ENCODE measurements around the gene FHOD1. TPM values are rescaled to one million over a fixed set of nuclear protein-coding genes. Genes with fewer than 3 reads are reported as not detected.

Gene FHOD1
- polyA plus RNA-seq, 1 of the 3 experiments (the other 2 are of a cell fraction): 70.9 TPM

DNA sequence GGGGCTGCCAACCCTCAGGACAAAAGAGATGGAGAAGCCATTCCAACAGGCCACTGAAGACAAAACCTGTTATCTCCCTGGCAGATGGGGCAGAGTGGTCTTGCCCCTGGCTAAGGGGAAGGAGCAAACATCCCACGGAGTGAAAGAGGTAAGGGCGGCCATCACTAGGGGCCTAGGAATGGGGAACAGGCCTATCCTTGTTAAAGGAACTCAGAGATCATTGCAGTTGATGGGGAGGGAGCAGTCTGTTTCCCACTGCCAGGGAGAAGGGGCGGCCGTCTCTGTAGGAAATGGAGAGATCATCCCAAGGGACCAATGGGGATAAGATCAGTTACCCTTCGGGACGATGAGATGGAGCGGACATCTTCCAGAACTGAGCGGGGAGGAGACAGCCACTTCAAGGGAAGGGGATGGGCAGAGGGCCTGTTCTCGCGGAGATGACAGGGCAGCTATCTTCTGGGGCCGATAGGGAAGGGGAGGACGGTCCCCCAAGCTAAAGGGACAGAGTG is 20.9 kb downstream of the FHOD1 start:
- H3K9me3 ChIP-seq: no peaks in the 10 kb centered on the region
- ChIA-PET POLR2A (interaction anchor here (0.6 to 2.2 kb wide), 13 partner anchors 9 to 335 kb away, joined by 3 to 14 read pairs (median 5); partner anchors contain the start of genes E2F4, FHOD1 and SLC9A5), CTCF (interaction anchor here (0.7 to 2.9 kb wide), 11 partner anchors 8 to 71 kb away, joined by 3 to 10 read pairs (median 5); partner anchors contain the start of genes NOL3 and SLC9A5)
- no peaks in the 10 kb centered on the region for H3K9me2 ChIP-seq
- H3F3A ChIP-seq (replicated peaks; ENCODE audit: insufficient read depth): peaks cover 21% of the 10 kb centered on the region
- peak overlapping the region; percentile 72 to 83; a peak in 3 of 4 replicates for H3K27ac ChIP-seq (ENCODE audit: low read depth in 2 of 2, low read length in 1 of 2)
- H3K36me3 ChIP-seq (replicated peaks in 1 of 2; ENCODE audit: control insufficient read depth in 1 of 2, insufficient read depth in 2 of 2, low read length in 1 of 2): peaks cover 15 to 34% of the 10 kb centered on the region in 2 experiments
- H2AFZ ChIP-seq (ENCODE audit: low read depth): peak overlapping the region; percentile 72; the same call in 1 of the 2 replicates
- peak overlapping the region; percentile 88 for H3K4me2 ChIP-seq
- H3K4me3 ChIP-seq (ENCODE audit: low read depth in 2 of 2, low read length in 1 of 2): peak overlapping the region; percentile 92 to 100
- H3K9ac ChIP-seq: peak overlapping the region; percentile 83
- peaks cover 0 to 22% of the 10 kb centered on the region in 2 experiments; a peak in 2 of 4 replicates for H3K4me1 ChIP-seq (ENCODE audit: control insufficient read depth in 1 of 2, insufficient read depth in 2 of 2, low read depth in 1 of 2, low read length in 1 of 2)
- no peaks in the 10 kb centered on the region for H4K20me1 ChIP-seq (ENCODE audit: insufficient read depth)
- 10% methylated on average over 9 of the region's 12 CpGs for WGBS (ENCODE audit: low lambda C conversion rate)
- peaks cover 34% of the 10 kb centered on the region for H3K79me2 ChIP-seq (ENCODE audit: insufficient read depth)
- TF ChIP-seq EP300 (IDR thresholded peaks at IDR 0.05; ENCODE audit: borderline replicate concordance in 1 of 2, low read depth in 1 of 2, low read length in 1 of 2): no peak
- peak; percentile 12; the same call in 1 of the 2 replicates for TF ChIP-seq YY1 (IDR thresholded peaks at IDR 0.05; ENCODE audit: low read depth)
- no peak for TF ChIP-seq FOXJ3 (CRISPR knock-in tag; IDR thresholded peaks at IDR 0.05)
- TF ChIP-seq MEF2A (IDR thresholded peaks at IDR 0.05; ENCODE audit: borderline replicate concordance, low read depth): no peak
- DNase-seq: no peak
- no peaks in the 10 kb centered on the region for H3K27me3 ChIP-seq (ENCODE audit: insufficient read depth)

DNA sequence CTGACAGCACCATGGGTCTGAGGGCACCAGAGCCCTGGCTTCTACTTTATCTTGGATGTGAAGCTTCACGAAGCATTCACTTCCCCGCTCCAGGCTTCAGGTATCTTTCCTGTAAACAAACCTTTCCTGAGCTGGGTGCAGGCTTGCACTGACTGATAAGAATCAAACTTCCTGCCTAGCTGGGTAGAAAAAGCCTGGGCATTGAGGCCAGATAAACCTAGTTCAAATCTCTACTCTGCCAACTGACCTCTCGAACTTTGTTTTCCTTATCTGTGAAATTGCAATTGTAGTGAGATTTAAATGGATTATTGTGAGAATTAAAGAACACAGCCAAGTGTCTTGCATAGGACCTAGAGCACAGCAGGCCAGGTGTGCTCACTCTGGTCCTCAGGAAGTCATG is 23.3 kb downstream of the FHOD1 start:
- no peak for TF ChIP-seq MAX (IDR thresholded peaks at IDR 0.05; ENCODE audit: low read depth)
- no peak for TF ChIP-seq YY1 (IDR thresholded peaks at IDR 0.05; ENCODE audit: low read depth)
- TF ChIP-seq GATA2 (CRISPR knock-in tag; IDR thresholded peaks at IDR 0.05): no peak
- no peak for TF ChIP-seq RXRA (IDR thresholded peaks at IDR 0.05; ENCODE audit: borderline replicate concordance, low read depth)
- TF ChIP-seq RFX5 (IDR thresholded peaks at IDR 0.05; ENCODE audit: low read length): no peak
- TF ChIP-seq MXI1 (IDR thresholded peaks at IDR 0.05; ENCODE audit: low read depth, low read length): no peak
- TF ChIP-seq USF1 (IDR thresholded peaks at IDR 0.05; ENCODE audit: borderline replicate concordance, low read depth): no peak
- no peak for TF ChIP-seq SMC3 (IDR thresholded peaks at IDR 0.05; ENCODE audit: low read depth, low read length)
- TF ChIP-seq TEAD4 (IDR thresholded peaks at IDR 0.05; ENCODE audit: borderline replicate concordance, insufficient read depth): no peak
- TF ChIP-seq TAF1 (IDR thresholded peaks at IDR 0.05; ENCODE audit: borderline replicate concordance, low read depth, low read length): no peak
- CTCF ChIA-PET: interaction anchor here (0.9 to 1.3 kb wide), 2 partner anchors 16 to 25 kb away, joined by 4 read pairs; partner anchors contain the start of gene ELMO3
- Histone ChIP-seq H3K4me3 (ENCODE audit: low read depth in 2 of 2, low read length in 1 of 2) (no peak overlapping the region), H3K9me2 (no peaks in the 10 kb centered on the region), H3K9ac (no peak overlapping the region), H3K36me3 (replicated peaks in 1 of 2; ENCODE audit: control insufficient read depth in 1 of 2, insufficient read depth in 2 of 2, low read length in 1 of 2) (peaks cover 11 to 22% of the 10 kb centered on the region in 2 experiments), H2AFZ (ENCODE audit: low read depth) (no peak overlapping the region), H3F3A (replicated peaks; ENCODE audit: insufficient read depth) (peaks cover 12% of the 10 kb centered on the region), H3K4me2 (no peak overlapping the region), H3K9me3 (no peaks in the 10 kb centered on the region), H3K79me2 (ENCODE audit: insufficient read depth) (peaks cover 34% of the 10 kb centered on the region), H3K4me1 (ENCODE audit: control insufficient read depth in 1 of 2, insufficient read depth in 2 of 2, low read depth in 1 of 2, low read length in 1 of 2) (peaks cover 0 to 22% of the 10 kb centered on the region in 2 experiments; a peak in 2 of 4 replicates), H3K27ac (ENCODE audit: low read depth in 2 of 2, low read length in 1 of 2) (no peak overlapping the region), H3K27me3 (ENCODE audit: insufficient read depth) (no peaks in the 10 kb centered on the region), H4K20me1 (ENCODE audit: insufficient read depth) (no peaks in the 10 kb centered on the region)
- 79% methylated on average over 3 of the region's 3 CpGs for WGBS (ENCODE audit: low lambda C conversion rate)
- POLR2A ChIA-PET: interaction anchor here (1.0 kb wide), 1 partner anchor 21 kb away, joined by 3 read pairs; no protein-coding TSS in a partner anchor
- DNase-seq: no peak
